SK-N-MC (cell line): ENCODE data around the gene FANCL.

Source experiments
- DNase-seq: peaks from one replicate; pipeline ENCODE4 v3.0.0-alpha.2; 2011; ENCODE audit warnings: low read depth, low spot score
- H3K27ac ChIP-seq: fragments of 200-600 bp; sonication (generic); 2 replicates; pipeline ENCODE4 v1.5.1; 2016; ENCODE audit warnings: mixed run types
- H3K36me3 ChIP-seq: fragments of 200-600 bp; sonication (generic); 2 replicates; pipeline ENCODE4 v1.6.1; 2017; ENCODE audit warnings: antibody characterized with exemption, low read length, mixed read lengths; ENCODE audit not compliant: insufficient read depth
- H3K4me3 ChIP-seq: fragments of 200-600 bp; sonication (generic); 2 replicates; pipeline ENCODE4 v1.5.1; 2016
- H3K9ac ChIP-seq: fragments of 200-600 bp; sonication (generic); 2 replicates; pipeline ENCODE4 v1.8.0; 2017; ENCODE audit warnings: mixed run types, mixed read lengths; ENCODE audit not compliant: insufficient read length
- H3K9me3 ChIP-seq: fragments of 200-600 bp; sonication (generic); 2 replicates; pipeline ENCODE4 v1.6.1; 2017; ENCODE audit warnings: low read depth, mild to moderate bottlenecking, antibody characterized with exemption, low read length, moderate library complexity, mixed read lengths
- EZH2 ChIP-seq: fragments of 200-600 bp; sonication (generic); IDR thresholded peaks from one replicate; pipeline ENCODE4 v1.6.1; 2017; ENCODE audit warnings: antibody characterized with exemption
- FOXP2 ChIP-seq: optimal IDR thresholded peaks from 2 replicates; pipeline ENCODE3; 2011; ENCODE audit warnings: mild to moderate bottlenecking, moderate library complexity; ENCODE audit not compliant: insufficient read depth; ENCODE audit errors: extremely low read length, control extremely low read depth
- POLR2AphosphoS5 ChIP-seq: IDR thresholded peaks from 2 replicates; pipeline ENCODE4 v1.6.1; 2012; ENCODE audit warnings: mild to moderate bottlenecking, low read depth, low read length, borderline replicate concordance

FANCL gene

DNA sequence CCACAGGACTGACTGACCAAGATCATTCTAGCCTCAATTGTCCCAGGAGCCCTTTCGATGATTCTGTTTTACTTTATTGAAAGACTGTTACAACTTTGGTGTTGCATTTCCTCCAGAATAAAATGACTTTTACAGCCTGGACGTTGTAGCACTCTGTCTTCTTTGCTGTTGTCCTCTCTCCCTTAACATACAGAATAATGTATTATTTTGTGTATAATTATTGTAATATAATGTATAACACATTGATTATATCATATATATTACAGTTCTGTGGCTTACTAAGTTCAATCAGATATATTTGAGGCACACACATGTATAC, 380 bp upstream of the FANCL start:
- Histone ChIP-seq H3K27ac (no peak overlapping the region), H3K9me3 (no peaks in the 10 kb centered on the region; the same call in 1 of the 2 replicates), H3K4me3 (peak overlapping the region; percentile 97), H3K9ac (peak overlapping the region; percentile 95), H3K36me3 (0 out of 2 replicates have a peak, but pooled peaks cover 12% of the 10 kb centered on the region)
- DNase-seq = no peak
- TF ChIP-seq POLR2AphosphoS5 (no peak), EZH2 (no peak)

GRCh38 chr2:58239243-58239925, 1.7 kb downstream of the FANCL start:
- Histone ChIP-seq H3K9ac (peak overlapping the region; percentile 17), H3K27ac (no peak overlapping the region), H3K9me3 (peaks cover 9% of the 10 kb centered on the region; the same call in 1 of the 2 replicates), H3K4me3 (peak overlapping the region; percentile 97), H3K36me3 (peaks cover 22% of the 10 kb centered on the region)
- DNase-seq = no peak
- TF ChIP-seq POLR2AphosphoS5 = no peak

DNA sequence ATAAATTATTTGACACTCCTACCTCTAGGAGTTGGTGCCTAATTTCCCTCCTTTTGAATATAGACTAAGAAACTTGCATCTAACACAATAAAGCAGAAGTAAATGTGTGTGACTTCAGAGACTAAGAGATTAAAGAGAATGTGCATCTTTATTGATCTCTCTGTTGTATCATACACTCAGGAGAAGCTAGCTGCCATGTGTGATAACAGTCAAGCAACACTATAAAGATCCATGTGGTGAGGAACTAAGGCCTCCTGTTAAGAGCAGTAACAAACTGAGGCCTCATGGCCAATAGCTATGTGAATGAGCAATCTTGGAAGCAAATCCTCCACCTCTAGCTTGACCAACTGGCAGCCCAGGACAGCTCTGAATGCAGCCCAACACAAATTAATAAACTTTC, 3.4 kb downstream of the FANCL start:
- Histone ChIP-seq H3K9me3 (peaks cover 9% of the 10 kb centered on the region; the same call in 1 of the 2 replicates), H3K36me3 (peaks cover 22% of the 10 kb centered on the region), H3K27ac (no peak overlapping the region), H3K9ac (no peak overlapping the region), H3K4me3 (0 out of 2 replicates have a peak overlapping the region, but pooled peaks have one; percentile 15)
- TF ChIP-seq POLR2AphosphoS5 (no peak), FOXP2 (no peak), EZH2 (no peak)
- no peak for DNase-seq

DNA sequence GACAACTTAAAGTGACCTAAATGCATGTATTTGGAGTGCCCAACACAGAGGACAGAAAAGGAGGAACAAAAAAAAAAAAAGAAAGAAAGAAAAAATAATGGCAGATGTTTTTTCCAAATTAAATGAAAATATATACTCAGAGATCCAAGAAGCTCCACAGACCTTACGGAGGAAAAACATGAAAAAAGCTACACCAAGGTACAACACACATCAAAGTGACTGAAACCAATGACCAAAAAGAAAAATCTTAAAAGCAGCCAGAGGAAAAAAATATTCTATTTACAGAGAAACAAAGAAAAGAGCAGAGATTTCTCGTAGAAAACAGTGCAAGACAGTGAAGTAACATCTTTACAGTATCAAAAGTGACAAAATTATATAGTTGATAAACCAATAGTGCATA, 5.1 kb downstream of the FANCL start:
- H3K9me3 ChIP-seq = peaks cover 9% of the 10 kb centered on the region; the same call in 1 of the 2 replicates
- H3K27ac ChIP-seq = no peak overlapping the region
- no peak overlapping the region for H3K4me3 ChIP-seq
- DNase-seq = no peak
- H3K9ac ChIP-seq = no peak overlapping the region
- TF ChIP-seq FOXP2 (no peak), POLR2AphosphoS5 (no peak), EZH2 (no peak)
- peaks cover 32% of the 10 kb centered on the region for H3K36me3 ChIP-seq

DNA sequence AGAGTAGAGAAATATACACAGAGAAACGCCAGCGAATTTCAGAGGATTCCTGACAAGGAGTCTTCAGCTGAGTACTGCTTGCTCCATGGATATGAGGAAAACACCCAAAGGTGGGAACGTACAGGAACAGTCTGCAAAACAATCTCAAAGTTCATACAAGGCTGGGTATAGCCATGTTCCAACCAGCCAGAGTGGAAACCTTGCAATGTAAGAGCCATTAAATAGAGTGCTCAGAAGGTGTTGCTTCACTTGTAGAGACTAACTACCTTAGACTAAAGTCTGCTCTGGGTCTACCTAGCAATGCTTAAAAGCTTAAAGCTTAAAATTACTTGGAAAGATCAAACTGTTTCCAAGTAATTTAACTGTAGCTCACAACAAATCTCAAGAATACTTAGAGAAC, 6.0 kb downstream of the FANCL start:
- DNase-seq = no peak
- TF ChIP-seq EZH2 = no peak
- no peak for TF ChIP-seq FOXP2
- TF ChIP-seq POLR2AphosphoS5 = no peak
- H3K9ac ChIP-seq = no peak overlapping the region
- no peak overlapping the region for H3K4me3 ChIP-seq
- H3K36me3 ChIP-seq = peaks cover 32% of the 10 kb centered on the region
- peaks cover 9% of the 10 kb centered on the region; the same call in 1 of the 2 replicates for H3K9me3 ChIP-seq
- no peak overlapping the region for H3K27ac ChIP-seq

GRCh38 chr2:58228299-58228698, 12.8 kb downstream of the FANCL start:
- H3K4me3 ChIP-seq = no peak overlapping the region
- H3K27ac ChIP-seq = no peak overlapping the region
- peaks cover 43% of the 10 kb centered on the region for H3K36me3 ChIP-seq
- no peaks in the 10 kb centered on the region for H3K9me3 ChIP-seq
- no peak overlapping the region for H3K9ac ChIP-seq
- DNase-seq = no peak
- no peak for TF ChIP-seq EZH2
- no peak for TF ChIP-seq FOXP2
- TF ChIP-seq POLR2AphosphoS5 = no peak

- Histone ChIP-seq H3K9ac (no peak overlapping the region), H3K9me3 (no peaks in the 10 kb centered on the region), H3K27ac (no peak overlapping the region), H3K36me3 (peaks cover 43% of the 10 kb centered on the region), H3K4me3 (no peak overlapping the region)
- no peak for DNase-seq
- TF ChIP-seq POLR2AphosphoS5 (no peak), EZH2 (no peak), FOXP2 (no peak)
These were observed 13.8 kb downstream of the FANCL start for GRCh38 chr2:58227171-58227917.

DNA sequence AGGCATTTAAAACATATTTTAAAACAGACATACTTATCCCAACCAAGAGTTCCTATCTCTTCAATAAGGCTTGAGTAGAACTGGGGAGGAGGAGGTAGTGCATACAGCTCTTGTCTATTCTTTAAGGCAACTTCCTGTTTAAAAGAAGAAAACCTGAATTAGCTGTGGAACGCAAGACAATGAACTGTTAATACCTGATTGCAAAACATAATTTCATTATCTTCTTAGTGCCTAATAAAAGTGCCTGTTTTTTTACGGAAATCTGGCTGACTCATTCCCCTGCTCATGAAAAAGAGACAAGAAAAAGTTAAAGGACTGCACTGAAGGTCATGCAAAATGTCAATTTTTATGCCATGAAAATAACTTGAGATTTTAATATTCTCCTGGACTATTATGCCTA, 19.2 kb downstream of the FANCL start:
- Histone ChIP-seq H3K27ac (no peak overlapping the region), H3K36me3 (peaks cover 56% of the 10 kb centered on the region), H3K4me3 (no peak overlapping the region), H3K9ac (no peak overlapping the region), H3K9me3 (no peaks in the 10 kb centered on the region)
- no peak for TF ChIP-seq FOXP2
- TF ChIP-seq EZH2 = no peak
- no peak for TF ChIP-seq POLR2AphosphoS5
- DNase-seq = no peak
